ENCODE data around the gene ASPSCR1. TPM values are rescaled to one million over a fixed set of nuclear protein-coding genes. Genes with fewer than 3 reads are reported as not detected.

Gene ASPSCR1
- total and polyA plus RNA-seq, 2 of the 13 experiments (the other 11 are each of a cell fraction or from before 2014, with no cell fraction given) = 274 to 314 TPM

DNA sequence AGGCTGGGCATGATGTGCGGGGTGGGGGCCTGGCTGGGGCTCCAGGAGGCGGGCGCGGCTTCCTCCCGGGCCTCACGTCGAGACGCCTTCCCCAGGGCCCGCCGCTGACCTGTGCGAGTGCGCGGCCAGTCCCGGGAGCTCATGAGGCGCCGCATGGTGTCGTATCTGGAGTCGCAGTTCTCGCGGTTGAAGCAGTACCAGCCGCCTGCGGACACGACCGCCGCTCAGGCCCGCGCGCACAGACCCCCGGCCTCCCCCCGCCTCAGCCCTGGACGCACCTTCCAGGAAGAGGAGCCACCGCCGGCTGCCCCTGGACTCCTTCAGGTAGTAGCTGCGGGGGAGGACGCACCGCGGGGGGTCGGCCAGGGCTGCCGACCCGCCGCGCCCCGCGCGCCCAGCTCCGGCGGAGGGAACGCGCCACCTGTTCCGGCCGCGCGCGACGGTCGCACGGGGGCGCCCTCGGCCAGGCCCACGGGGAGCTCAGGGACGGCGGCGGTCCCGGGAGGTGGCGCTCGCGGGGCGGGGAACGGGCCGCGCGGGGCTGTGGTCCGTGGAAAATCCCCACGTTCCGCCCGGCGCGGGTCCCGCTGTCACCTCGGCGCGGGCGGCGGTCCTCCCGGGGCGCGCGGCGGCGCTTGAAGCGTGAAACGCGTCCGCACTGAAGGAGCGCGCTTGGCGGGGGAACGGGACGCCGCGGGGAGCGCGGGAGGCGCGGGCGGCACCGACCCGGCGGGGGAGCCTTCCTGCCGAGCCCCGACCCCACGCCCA, 17.9 kb upstream of the ASPSCR1 start:
- no TSS peak for BruUV-seq (replicated peaks)
- Histone ChIP-seq H3K79me2 (ENCODE audit: insufficient read depth, low read length) (peaks cover 63% of the 10 kb centered on the region), H3K27me3 (ENCODE audit: control insufficient read depth in 1 of 2, insufficient read depth in 2 of 2, low read length in 2 of 2) (no peaks in the 10 kb centered on the region; a peak in 1 of 5 replicates), H3K36me3 (replicated peaks in 1 of 2; ENCODE audit: control insufficient read depth in 1 of 2, insufficient read depth in 2 of 2, low read length in 2 of 2) (peaks cover 26 to 46% of the 10 kb centered on the region in 2 experiments), H2AFZ (ENCODE audit: low read length) (no peak overlapping the region), H3K4me2 (ENCODE audit: low read depth, low read length) (peak overlapping the region; percentile 99), H3K27ac (ENCODE audit: extremely low read length, insufficient read depth, low read length) (peak overlapping the region; percentile 86), H3K4me1 (ENCODE audit: insufficient read depth, low read length) (peaks cover 70% of the 10 kb centered on the region), H3K4me3 (replicated peaks in 1 of 3; ENCODE audit: insufficient read depth in 1 of 3, low read depth in 2 of 3, low read length in 3 of 3) (peak overlapping the region; percentile 95 to 97 (median 96)), H3K9me3 (ENCODE audit: low read length) (no peaks in the 10 kb centered on the region), H3K9ac (ENCODE audit: insufficient read depth, low read depth, low read length) (peak overlapping the region; percentile 99), H4K20me1 (ENCODE audit: insufficient read depth, low read length) (peaks cover 21% of the 10 kb centered on the region)
- WGBS (ENCODE audit: low lambda C conversion rate) = 1% methylated on average over 11 of the region's 112 CpGs
- DNase-seq (ENCODE audit: low spot score) (peak; percentile 40), FAIRE-seq (no peak), ATAC-seq (peak; percentile 49)
- POLR2A ChIA-PET = interaction anchor here (0.6 to 7.0 kb wide), 13 partner anchors 8 to 78 kb away, joined by 3 to 406 read pairs (median 15); partner anchors contain the start of genes ASPSCR1, CENPX, DCXR and LRRC45
- CTCF ChIA-PET (ENCODE audit: low intra/inter-chr PET ratio, low total read pairs) = interaction anchor here (1.0 to 4.7 kb wide), 10 partner anchors 10 to 78 kb away, joined by 4 to 181 read pairs (median 20); partner anchors contain the start of genes ASPSCR1, CENPX, DCXR and LRRC45
- intact Hi-C loops (cut with micrococcal nuclease; ENCODE audit: unreplicated experiment) = loop anchor here (2.0 kb wide), 1 partner anchor 35 kb away; no protein-coding TSS in a partner anchor
- in situ Hi-C loops (cut with HindIII; ENCODE audit: extremely low pct_ligation_motif_present, low pct_unique_long_range_greater_than_20kb) = loop anchor here (5.0 kb wide), 2 partner anchors 38 to 63 kb away; partner anchors contain the start of genes CENPX and LRRC45
- TF ChIP-seq BCL6 (CRISPR knock-in tag; IDR thresholded peaks at IDR 0.05) = 0 out of 2 replicates have a peak, but pooled peaks have one; percentile 11
- TF ChIP-seq FOXA3 (CRISPR knock-in tag; IDR thresholded peaks at IDR 0.05) = peak; percentile 44
- no peak; the same call in 1 of the 2 replicates for TF ChIP-seq FOXO1 (CRISPR knock-in tag; IDR thresholded peaks at IDR 0.05)
- TF ChIP-seq CTCF (CRISPR knock-in tag; IDR thresholded peaks at IDR 0.05) = peak; percentile 80
- no peak for TF ChIP-seq ZNF136 (CRISPR knock-in tag; IDR thresholded peaks at IDR 0.05; ENCODE audit: low read depth)
- TF ChIP-seq ZBTB44 (CRISPR knock-in tag; IDR thresholded peaks at IDR 0.05) = no peak
- TF ChIP-seq TRIM24 (CRISPR knock-in tag; IDR thresholded peaks at IDR 0.05) = no peak
- peak; percentile 34; the same call in 1 of the 2 replicates for TF ChIP-seq ZNF678 (CRISPR knock-in tag; IDR thresholded peaks at IDR 0.05)
- no peak for TF ChIP-seq ATF3 (CRISPR knock-in tag; IDR thresholded peaks at IDR 0.05)
- TF ChIP-seq ZNF543 (CRISPR knock-in tag; IDR thresholded peaks at IDR 0.05) = no peak
- no peak for TF ChIP-seq SIN3B (IDR thresholded peaks at IDR 0.05; ENCODE audit: low read length)
- TF ChIP-seq ZNF781 (CRISPR knock-in tag; IDR thresholded peaks at IDR 0.05; ENCODE audit: borderline replicate concordance, not compliant biosample characterization) = no peak
- no peak; the same call in 1 of the 2 replicates for TF ChIP-seq PHF8 (CRISPR knock-in tag; IDR thresholded peaks at IDR 0.05)
- TF ChIP-seq ZNF180 (CRISPR knock-in tag; IDR thresholded peaks at IDR 0.05; ENCODE audit: borderline replicate concordance, low read depth) = no peak
- no peak for TF ChIP-seq ZNF790 (CRISPR knock-in tag; IDR thresholded peaks at IDR 0.05; ENCODE audit: borderline replicate concordance)
- peak; percentile 65; the same call in 1 of the 2 replicates for TF ChIP-seq EEA1 (CRISPR knock-in tag; IDR thresholded peaks at IDR 0.05; ENCODE audit: borderline replicate concordance)
- no peak for TF ChIP-seq NFIB (CRISPR knock-in tag; IDR thresholded peaks at IDR 0.05; ENCODE audit: borderline replicate concordance)
- TF ChIP-seq ZFP41 (CRISPR knock-in tag; IDR thresholded peaks at IDR 0.05; ENCODE audit: borderline replicate concordance) = no peak
- TF ChIP-seq ZNF660 (CRISPR knock-in tag; IDR thresholded peaks at IDR 0.05; ENCODE audit: borderline replicate concordance, low read depth) = no peak
- 0 out of 2 replicates have a peak, but pooled peaks have one; percentile 89 for TF ChIP-seq ZNF589 (CRISPR knock-in tag; conservative IDR thresholded peaks at IDR 0.05)
- no peak for TF ChIP-seq SP140L (CRISPR knock-in tag; IDR thresholded peaks at IDR 0.05; ENCODE audit: borderline replicate concordance)
